ENCODE measurements around the gene TMEM203. TPM values are rescaled to one million over a fixed set of nuclear protein-coding genes. Genes with fewer than 3 reads are reported as not detected.
A peak's percentile ranks its signal among the peaks of the same experiment; 100 is the strongest.

Gene TMEM203
- total and polyA plus RNA-seq, 2 of the 13 experiments (the other 11 are each of a cell fraction or from before 2014, with no cell fraction given), result 23.4 to 36.7 TPM

DNA sequence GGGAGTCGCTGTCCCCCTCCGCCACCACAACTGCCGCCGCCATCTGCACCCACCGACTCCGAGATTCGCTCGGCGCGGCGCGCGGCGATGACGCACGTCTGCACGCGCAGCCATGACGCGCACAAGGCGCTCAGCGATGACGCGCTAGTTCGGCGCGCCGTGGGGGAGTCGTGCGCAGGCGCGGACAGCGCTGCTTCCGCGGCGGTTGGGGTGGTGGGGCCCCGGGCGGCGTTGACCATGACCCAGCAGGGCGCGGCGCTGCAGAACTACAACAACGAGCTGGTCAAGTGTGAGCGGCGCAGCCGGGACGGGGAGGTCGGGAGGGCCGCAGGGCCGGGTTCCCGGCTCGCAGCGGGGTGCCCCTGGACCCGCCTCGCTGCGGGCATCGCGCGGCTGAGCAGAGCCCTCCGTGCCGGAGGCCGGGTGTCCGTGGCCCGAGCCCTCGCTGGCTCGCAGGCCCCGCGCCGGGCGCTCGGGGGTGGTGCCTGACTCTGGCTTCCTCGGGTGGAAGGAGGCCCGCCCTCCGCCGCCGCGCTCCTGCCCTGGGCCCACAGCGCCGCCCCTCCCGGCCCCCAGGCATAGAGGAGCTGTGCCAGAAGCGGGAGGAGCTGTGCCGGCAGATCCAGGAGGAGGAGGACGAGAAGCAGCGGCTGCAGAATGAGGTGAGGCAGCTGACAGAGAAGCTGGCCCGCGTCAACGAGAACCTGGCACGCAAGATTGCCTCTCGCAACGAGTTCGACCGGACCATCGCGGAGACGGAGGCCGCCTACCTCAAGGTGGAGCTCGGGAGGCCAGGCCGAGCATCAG is 16.8 kb downstream of the TMEM203 start, which contains the start of the genes ANAPC2 and SSNA1 (continued):
- TF ChIP-seq IRF2 (CRISPR knock-in tag; IDR thresholded peaks at IDR 0.05) (peak; percentile 92), SRSF9 (IDR thresholded peaks at IDR 0.05; ENCODE audit: borderline replicate concordance, insufficient read depth, low read depth, low read length, poor library complexity, severe bottlenecking) (no peak), ZNF510 (CRISPR knock-in tag; IDR thresholded peaks at IDR 0.05; ENCODE audit: low read depth) (no peak), ATF1 (CRISPR knock-in tag; IDR thresholded peaks at IDR 0.05) (peak; percentile 99), REPIN1 (CRISPR knock-in tag; IDR thresholded peaks at IDR 0.05; ENCODE audit: borderline replicate concordance, low read depth) (peak; percentile 95), KAT8 (CRISPR knock-in tag; IDR thresholded peaks at IDR 0.05) (peak; percentile 100), ZNF782 (CRISPR knock-in tag; IDR thresholded peaks at IDR 0.05; ENCODE audit: borderline replicate concordance) (no peak), ZNF513 (CRISPR knock-in tag; conservative IDR thresholded peaks at IDR 0.05) (peak; percentile 87; the same call in 1 of the 2 replicates), CBX5 (CRISPR knock-in tag; IDR thresholded peaks at IDR 0.05; ENCODE audit: borderline replicate concordance) (peak; percentile 93), MIER2 (CRISPR knock-in tag; IDR thresholded peaks at IDR 0.05) (peak; percentile 71), POLR2G (IDR thresholded peaks at IDR 0.05; ENCODE audit: low read depth, low read length) (peak; percentile 75), FOXO1 (CRISPR knock-in tag; IDR thresholded peaks at IDR 0.05) (peak; percentile 84), ZBTB33 (CRISPR knock-in tag; IDR thresholded peaks at IDR 0.05) (peak; percentile 79), ZNF567 (CRISPR knock-in tag; IDR thresholded peaks at IDR 0.05; ENCODE audit: borderline replicate concordance) (0 out of 2 replicates have a peak, but pooled peaks have one; percentile 83), FOXA3 (CRISPR knock-in tag; IDR thresholded peaks at IDR 0.05) (peak; percentile 85), PHF8 (CRISPR knock-in tag; IDR thresholded peaks at IDR 0.05) (peak; percentile 91), ZNF275 (CRISPR knock-in tag; IDR thresholded peaks at IDR 0.05; ENCODE audit: borderline replicate concordance) (peak; percentile 94), SOX5 (CRISPR knock-in tag; IDR thresholded peaks at IDR 0.05; ENCODE audit: borderline replicate concordance) (peak; percentile 56), CTCF (CRISPR knock-in tag; IDR thresholded peaks at IDR 0.05) (peak; percentile 88), MNT (IDR thresholded peaks at IDR 0.05) (peak; percentile 87), ZMAT3 (CRISPR knock-in tag; conservative IDR thresholded peaks at IDR 0.05) (no peak; the same call in 1 of the 2 replicates), ETV5 (CRISPR knock-in tag; IDR thresholded peaks at IDR 0.05; ENCODE audit: borderline replicate concordance) (peak; percentile 67; the same call in 1 of the 2 replicates)
